SW480 (cell line): ENCODE data around the gene AOPEP.
A peak's percentile ranks its signal among the peaks of the same experiment; 100 is the strongest.
"Not testable (repeated sequence)": the region's sequence is repeated elsewhere in the genome, so short reads cannot be mapped to it uniquely, and the experiment has no call there.

Experiments
- DNase-seq: peaks from one replicate; pipeline ENCODE4 v3.0.0-alpha.2; 2016; ENCODE audit warnings: low spot score

AOPEP gene

DNA sequence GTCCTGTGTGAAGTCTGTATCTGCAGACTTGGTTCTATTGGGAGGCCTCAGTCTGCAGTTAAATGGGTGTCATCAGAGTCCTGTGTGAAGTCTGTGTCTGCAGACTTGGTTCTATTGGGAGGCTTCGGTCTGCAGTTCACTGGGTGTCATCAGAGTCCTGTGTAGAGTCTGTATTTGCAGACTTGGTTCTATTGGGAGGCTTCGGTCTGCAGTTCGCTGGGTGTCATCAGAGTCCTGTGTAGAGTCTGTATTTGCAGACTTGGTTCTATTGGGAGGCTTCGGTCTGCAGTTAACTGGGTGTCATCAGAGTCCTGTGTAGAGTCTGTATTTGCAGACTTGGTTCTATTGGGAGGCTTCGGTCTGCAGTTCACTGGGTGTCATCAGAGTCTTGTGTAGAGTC is 239.1 kb downstream of the AOPEP start:
- DNase-seq, result not testable (repeated sequence)

DNA sequence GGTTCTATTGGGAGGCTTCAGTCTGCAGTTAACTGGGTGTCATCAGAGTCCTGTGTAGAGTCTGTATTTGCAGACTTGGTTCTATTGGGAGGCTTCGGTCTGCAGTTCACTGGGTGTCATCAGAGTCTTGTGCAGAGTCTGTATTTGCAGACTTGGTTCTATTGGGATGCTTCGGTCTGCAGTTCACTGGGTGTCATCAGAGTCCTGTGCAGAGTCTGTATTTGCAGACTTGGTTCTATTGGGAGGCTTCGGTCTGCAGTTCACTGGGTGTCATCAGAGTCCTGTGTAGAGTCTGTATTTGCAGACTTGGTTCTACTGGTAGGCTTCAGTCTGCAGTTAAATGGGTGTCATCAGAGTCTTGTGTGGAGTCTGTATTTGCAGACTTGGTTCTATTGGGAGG is 239.5 kb downstream of the AOPEP start:
- not testable (repeated sequence) for DNase-seq

DNA sequence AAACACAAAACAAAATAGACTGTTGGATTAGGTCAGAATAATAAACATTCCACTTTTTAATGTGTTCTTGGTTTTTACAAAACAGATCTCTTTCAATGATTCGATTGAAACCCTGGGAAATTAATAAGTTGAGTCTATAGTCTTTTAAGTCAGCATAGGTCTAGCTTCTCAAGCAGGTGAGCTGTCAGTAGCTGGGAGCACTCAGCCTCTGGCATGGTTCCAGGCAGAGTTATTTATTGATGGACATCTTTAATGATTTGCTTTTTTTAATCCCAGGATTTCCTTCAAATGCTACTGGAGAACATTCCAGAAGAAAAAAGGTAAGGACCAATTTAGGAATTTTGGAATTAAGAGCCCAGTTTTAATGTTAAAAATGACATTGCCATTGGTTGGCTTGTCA is 241.0 kb downstream of the AOPEP start:
- DNase-seq, result no peak

DNA sequence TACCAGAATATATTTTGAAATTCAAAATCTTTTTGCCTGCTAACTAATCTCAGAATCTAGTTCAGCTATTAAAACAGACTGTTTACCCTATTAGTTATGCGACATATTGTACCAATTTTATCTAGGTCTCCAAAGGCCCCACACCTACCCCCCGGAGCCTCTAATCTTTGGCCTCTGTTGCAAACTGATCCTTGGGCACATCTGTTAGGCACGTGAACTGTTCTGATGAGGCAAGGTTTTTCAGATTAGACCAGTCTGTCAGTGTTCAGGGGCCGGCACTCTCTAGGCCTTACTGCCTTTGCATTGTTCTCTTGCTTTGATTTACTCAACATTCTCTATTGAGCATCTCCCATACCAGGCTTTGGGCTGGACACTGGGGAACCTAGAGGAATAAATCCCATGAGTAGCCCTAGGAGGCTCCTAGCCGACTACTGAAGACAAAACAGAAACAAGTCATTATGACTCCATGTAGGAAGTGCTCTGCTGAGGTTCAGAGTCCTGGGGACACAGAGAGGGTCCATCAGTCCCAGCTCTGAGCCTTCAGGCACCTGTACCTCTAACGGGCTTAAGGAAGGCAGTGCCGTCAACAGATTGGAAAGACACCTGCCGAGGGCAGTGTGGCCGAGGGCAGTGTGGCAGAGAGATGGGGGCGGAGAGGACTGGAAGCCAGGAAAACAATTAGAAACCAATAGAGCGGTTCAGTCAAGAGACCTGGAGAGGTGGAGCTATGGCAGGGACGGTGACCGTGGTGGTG is 245.1 kb downstream of the AOPEP start:
- no peak for DNase-seq

DNA sequence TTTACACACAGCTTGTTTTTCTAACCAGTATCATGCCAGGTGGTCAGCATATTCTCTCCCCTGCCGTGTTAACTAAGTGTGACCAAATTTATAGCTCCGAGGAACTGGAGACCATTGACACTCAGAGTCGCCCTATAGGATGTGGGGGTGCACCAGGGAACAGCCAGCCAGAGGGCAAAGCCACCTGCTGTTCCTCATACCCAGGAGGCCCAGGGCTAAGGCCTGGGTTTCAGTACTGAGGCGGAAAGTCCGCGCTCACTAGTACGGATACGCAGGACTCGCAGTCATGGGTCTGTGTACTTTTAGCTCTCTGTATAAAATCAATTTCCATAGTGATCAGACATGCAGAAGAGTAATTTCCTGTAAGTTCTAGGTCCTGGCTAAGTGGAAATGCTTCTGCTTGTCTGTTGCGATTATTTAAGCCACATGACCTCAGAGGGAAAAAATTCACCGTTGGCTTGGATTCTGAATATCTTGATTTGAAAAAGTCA is 247.0 kb downstream of the AOPEP start:
- DNase-seq, result no peak

DNA sequence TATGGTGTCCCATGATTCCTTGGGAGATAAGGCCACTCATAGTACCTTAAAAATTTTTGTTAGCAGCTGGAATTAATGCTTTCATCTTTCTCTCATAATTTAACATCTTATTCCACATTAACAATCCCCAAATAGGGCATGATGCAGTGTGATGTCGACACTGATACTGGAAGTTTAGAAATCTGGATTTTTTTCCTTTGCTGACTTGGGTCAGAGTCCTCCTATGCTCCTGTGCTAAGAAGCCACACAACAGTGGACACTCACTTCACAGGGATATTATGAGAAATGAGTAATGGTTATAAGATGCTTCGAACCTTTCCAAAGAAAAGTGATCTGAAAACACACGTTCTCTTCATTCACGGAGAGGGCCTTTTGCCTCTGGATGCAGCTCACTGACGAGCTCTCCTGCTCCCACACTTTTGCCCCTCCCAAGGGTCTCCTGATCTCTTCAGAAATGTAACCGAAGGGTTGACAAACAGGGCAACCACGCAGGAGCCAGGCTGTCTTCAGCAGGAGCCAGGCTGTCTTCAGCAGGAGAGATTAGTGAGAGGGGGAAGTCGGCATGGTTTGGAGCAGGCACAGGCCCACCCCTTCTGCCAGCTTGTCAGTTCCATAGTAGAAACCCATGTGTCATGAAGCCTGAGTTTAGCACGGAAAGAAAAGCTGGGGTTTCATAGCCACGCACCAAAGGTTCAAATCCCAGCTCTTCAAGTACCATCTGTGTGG is 247.8 kb downstream of the AOPEP start:
- DNase-seq, result no peak

DNA sequence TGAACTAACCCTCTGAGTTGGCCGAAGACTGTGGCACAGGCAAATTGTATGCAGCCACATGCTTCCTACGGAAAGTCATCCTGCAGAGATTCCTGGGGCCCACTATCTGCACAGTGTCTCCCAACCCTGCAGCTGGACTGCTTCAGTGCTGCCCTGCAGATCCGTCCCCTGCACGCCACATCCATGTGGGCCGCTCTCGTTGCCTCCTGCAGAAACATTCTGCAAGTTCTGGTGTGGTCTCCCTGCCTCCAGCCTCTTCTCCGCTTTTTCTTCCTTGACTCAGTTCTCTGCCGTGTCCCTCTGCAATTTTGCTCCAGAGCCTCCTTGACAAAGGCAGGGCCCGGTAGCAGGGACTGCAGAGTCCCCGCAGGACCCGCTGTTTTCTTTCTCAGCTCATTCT is 249.0 kb downstream of the AOPEP start:
- no peak for DNase-seq

DNA sequence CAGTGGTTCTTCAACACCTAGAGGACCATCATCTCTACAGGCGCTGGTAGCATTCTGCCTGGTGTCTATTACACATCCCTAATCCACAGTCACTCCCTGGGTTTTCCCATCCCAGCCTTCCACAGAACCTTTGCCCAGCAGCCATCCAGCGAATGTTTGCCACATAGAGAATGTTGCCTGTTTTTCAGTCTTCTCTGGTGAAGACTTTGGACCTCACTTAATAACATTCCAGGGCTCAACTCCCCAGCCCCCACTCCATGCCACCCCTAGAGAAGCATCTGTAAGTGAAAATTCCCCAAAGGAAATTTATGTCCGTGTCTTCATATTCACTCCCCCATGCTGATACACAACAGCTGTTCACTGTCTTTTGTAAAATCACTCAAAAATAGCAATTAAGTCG is 249.6 kb downstream of the AOPEP start:
- DNase-seq, result no peak

DNA sequence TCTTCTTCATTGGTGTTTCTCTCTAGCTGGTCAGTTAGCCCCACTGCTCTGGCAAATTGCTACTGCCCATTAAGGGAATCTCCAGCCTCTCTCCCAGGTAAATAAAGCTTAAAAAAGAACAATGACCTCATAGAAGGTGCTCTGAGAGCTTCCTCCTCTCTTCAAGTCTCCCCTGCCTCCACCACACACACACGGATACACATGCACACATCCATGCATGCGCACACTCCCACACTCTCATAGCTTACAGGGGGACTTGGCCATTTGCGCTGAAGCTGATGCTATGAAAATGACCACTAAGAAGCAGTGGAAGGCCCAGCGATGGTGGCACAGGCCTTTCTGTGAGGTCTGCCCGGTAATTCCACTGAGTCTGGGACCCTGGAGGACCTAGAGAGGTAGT is 250.9 kb downstream of the AOPEP start:
- DNase-seq, result no peak

DNA sequence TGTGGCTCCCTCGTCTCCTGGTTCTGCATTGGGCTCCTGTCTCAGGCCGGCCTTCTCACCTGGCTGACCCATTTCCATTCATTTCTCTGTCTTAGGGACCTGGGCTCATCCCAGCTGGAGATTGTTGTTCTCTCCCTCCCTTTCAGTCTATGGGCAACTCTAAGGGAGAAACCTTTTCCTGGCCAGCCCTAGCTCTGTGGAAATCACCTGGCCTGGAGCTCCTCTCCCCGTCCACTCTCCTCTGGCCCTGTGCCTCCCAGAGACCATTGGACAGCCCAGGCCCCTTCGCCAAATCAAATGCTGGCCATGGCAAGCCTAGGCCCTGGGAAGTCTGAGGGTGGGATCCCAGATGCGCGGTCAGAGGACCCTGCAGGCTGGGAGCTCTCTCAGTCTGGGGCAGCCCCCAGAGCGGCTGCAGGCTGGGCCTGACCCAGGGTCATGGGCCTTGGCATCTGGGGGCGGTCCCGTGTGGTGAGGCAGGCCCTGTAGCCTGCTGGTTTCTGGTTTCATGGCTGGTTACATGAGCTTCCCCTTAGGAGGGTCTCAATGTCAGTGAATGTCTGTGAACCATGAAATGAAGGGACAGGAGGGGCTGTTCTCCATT is 253.5 kb downstream of the AOPEP start:
- DNase-seq, result no peak

DNA sequence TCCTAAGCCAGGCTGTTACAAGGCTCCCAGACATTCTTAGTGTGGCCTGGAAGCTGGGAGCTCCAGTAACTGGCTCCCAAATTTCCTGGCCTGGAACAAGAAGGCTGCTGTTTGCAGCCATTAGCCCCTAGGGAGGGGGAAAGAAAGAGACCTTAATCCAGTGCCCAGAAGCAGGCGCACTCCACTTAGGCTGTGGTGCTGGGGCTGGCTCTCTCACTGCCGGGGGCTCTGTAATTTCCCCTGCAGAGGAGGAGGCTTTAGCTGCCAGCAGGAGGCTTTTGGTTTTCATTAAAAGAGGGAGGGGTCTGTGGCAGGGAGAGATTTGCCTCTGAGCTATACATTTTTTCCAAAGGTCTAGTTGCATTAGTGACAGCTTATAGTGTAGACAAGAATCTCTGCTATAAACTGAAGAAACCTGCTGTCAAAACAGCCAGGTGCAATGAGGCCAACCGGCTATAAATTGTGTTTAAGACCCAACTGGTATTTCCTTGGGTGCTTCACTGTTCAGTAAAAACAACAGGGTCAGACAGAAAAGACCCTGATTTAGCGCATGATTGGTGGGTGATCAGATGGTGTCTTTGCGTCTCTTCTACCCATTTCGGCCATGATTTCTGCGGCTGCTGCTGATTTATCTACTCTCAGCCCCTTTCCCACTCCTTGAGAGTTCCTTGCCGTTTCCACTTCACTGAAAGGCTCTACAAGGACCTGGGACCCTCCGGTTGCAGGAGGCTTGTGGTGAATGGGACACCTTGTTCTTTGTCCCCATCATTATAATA is 254.6 kb downstream of the AOPEP start:
- DNase-seq, result no peak

DNA sequence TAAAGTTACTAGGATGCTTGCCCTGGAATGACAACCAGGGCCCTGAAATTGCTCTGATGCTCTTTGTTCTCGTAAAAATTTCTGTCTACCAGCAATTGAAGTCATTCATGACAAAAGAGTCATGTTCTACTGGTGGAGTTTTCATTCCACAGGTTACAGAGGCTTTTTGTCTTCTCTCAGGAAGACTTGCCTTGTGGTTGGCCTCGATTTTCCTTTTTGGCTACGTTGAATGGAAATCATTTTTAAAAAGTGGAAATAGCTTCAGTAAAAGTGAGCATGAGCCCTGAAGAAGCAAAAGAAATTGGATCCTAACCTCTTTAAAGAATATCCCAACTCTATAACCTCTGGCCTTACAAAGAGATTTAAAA is 255.2 kb downstream of the AOPEP start:
- peak; percentile 18 for DNase-seq

DNA sequence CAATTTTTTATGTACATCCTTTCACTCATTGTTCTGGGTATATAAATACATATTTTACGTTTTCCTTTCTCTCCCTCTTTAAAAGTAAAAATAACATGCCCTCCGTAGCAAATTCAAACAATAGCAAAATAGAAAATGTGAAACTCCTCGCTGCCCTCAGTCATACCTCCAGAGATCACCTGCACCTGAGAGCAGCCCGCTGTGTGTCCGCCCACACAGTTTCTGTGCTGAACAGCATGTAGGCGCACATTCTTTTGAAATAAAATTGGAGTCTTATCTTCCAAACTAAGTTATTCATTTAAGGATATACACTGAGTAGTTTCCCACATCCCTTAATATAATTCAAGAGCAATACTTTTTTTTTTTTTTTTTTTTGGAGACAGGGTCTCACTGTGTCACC is 255.7 kb downstream of the AOPEP start:
- DNase-seq, result no peak

DNA sequence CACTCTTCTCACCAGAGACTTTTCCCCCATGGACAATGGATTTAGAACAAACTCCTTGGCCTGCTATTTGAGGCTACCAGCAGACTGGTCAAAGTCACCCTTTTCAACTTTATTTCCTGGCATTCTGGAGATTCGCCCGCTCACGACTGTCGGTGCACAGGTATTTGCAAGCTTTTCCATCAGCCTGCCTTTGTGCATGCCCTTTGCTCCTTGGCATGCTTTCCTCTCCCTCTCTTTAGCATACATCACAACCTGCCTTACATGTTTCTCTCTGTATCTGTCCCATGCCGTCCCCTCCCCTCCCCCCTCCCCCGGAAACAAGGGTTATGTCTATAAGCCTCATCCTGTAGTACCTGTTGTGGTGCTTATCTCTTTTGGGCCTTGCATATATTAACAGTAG is 257.1 kb downstream of the AOPEP start:
- no peak for DNase-seq

DNA sequence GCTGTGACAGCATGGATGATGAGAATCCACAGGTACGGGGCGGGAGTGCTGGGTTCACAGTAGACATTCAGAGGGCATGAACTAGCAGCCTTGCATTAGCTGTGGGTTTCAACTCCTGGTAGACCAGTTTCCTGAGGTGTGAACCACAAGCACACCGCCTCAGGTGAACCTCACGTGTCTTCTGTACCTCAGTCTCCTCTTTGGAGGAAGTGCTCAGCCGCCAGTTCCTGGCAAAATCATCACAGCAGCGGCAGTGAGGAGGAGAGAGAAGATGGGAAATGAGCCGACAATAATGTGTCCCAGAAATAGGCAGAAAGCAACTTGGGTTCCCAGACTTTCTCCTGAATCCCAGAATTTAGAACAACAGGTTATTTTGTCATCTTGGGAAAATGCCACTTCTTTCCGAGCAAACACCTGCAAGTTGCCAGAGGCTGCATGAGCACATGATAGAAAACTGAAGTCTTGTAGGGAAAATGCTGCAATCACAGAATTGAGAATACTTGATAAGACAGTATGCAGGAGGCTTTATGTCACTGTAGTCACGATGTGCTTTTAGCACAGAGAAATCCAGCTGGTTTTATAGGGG is 258.5 kb downstream of the AOPEP start:
- no peak for DNase-seq

DNA sequence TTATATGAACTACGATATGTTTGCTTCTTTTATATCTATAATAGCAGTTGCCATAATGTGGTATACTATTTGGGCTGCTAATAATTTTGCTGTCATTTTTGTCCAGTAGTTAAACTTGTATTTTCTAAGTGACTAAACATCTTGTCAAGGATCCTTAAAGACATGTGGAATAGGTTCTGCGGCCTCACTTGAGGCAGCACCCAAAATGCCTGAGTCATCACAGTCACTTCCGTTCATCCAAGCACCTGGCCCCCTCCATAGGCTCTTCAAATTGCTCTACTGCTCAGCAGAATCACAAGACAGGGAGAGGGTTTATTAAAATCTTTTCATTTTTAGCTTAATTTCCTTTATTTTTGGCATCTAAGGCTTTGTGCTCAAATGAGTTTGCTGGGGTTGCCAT is 259.1 kb downstream of the AOPEP start:
- DNase-seq, result no peak

DNA sequence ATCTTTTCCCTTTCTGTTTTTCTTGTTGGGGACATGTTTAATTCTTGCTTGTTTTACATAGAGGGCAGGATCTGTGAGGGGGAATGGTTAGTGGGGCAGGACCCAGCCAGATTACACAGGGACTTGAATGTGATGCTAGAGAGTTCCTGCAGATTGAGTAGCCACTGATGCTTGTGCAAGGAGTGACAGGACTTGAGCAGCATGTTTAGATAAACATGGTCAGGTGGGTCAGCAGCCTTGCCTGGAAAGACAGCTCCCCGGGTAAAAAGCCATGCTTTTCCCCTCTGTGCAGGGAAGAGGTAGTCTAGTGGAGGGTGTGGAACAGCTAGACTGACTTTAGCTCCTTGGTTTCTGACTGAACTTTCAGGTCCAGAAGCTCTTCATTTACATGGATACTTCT is 261.2 kb downstream of the AOPEP start:
- no peak for DNase-seq

DNA sequence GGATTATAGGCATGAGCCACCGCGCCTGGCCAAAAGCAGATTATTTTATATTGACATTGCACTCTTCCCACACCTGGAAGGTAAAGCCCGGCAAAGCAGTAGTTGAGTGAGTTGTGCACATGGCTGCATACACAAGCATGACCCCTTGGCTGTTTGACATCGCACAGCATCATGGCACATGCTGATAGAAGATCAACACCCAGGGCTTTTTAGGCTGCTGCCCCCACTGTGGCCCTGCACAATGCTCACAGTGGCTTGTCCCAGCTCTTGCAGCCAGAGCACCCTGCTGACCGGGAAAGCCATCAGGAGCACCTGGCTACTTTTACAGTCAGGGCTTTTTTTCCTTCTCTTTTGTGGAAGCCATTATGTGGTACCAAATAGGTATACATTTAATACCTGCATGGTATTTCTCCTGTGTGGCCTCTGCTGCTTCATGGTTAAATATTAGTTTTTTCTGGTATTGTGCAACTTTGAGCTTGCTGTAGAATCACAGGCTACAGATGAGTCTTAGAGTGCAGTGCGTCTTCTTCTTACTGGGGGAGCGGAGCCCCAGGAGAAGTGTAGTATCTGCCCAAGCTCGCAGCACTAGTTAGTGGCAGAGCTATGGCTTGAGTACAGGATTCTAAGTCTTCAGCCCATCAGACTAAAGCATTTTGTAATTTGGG is 264.5 kb downstream of the AOPEP start:
- DNase-seq, result no peak

DNA sequence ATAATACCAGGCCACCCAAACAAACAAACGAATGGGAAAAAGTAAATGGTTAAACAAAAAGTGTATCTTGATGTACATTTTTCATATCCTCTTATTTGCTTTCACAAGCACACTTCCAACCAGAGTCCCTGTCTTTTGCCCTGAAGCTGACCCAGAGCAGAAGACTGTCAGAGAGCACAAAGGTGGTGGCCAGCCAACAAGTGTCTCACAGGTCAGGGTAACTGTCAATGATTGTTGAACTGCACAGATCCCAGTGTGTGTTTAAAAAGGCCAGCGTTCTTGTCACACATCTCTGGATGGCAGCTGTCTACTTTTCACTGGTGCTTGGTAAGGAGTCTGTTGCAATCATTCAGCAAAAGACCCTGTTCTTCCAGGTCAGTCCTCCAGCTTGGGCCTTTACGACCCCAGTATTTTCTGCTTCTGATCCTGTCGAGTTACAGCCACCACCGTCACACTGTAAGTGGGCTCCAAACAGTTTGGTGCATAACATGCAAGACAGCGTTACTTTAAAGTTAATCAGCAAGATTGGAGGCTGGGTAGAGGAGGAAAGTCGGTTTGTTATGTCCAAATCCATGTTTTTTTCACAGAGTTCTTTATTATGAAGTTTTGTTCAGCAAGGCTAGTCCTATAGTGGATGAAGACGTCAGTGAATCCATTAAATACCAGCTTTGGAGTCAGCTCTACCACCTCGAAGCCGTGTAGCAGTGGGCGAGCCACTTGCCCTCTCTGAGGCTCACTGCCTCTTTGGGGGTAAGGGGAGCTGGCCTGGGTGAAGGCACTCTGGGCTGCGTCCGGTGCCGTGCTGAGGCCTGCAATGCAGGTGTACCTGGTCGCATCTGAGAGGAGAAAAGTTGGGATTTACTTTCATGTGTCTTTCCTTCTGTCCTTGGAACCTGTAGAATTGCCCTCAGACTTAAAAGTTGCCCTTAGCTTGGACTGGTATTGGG is 265.7 kb downstream of the AOPEP start:
- DNase-seq, result no peak

DNA sequence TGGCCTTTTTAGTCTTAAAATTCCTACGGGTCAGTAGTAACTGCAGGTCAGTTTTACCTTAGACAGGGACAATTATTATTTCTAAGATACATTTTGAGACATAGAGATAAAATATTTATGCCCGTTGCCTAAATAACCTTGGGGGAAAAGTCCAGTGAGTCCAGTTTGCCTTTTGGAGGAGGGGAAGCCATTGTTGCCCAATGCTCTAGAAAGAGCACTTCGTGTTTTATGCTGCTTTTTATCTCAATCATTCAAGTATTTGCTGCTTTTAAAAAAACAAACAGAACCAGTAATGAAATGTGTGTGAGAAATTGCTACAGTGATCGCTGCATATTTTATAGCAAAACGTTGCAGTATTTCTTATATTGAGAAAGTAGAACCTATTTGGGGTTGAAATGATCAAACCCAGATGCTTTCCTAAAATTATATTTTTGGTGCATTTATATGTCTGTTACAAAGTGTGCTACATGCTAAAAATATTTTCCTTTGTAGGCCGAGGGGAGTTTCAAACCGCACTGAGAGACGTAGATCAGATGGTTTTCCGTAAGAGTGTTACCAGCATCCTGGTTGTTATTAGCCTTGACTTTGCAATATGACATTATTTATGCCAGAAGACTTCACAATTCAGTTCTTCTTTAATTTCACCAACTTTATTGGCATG is 266.8 kb downstream of the AOPEP start:
- no peak for DNase-seq
